Measurements from ENCODE around the gene KLB.

Gene KLB

GRCh38 chr4:39426728-39427127 lies 20.0 kb downstream of the KLB start:
- TF ChIP-seq CTCF (conservative IDR thresholded peaks at IDR 0.05; ENCODE audit: control insufficient read depth, insufficient read depth, low read depth, low read length): no peak
- no peak for DNase-seq (ENCODE audit: low read depth)
- H3K4me3 ChIP-seq (ENCODE audit: control insufficient read depth, low read depth, low read length): no peak overlapping the region

DNA sequence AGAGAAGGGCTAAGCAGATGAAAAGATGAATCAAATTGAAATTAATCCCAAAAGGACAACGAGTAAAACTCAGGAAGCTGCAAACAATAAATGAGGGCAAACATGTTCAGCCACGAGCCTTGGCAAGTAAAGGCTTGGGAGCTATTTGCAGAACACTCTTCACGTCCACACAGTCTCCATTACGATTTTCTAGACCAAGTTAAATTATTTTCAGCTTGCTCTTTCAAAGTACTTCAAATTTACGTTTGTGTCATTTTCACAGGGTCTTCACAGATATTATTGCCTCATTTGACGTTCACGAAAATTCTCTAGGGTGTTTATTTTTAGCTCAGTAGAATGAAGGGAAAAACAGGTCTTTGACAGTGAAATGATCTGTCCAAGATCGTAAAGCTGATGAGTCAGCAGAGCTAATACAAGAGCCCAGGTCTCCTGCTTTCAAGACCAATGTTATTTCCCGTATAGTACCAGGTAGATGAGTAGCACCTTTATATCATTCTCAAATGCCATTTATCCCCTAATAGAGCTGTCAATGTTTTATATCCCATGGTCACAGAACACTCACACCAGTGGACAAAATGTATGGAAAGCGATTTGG lies 20.9 kb downstream of the KLB start:
- H3K4me3 ChIP-seq (ENCODE audit: control insufficient read depth, low read depth, low read length): no peak overlapping the region
- no peak for TF ChIP-seq CTCF (conservative IDR thresholded peaks at IDR 0.05; ENCODE audit: control insufficient read depth, insufficient read depth, low read depth, low read length)
- DNase-seq (ENCODE audit: low read depth): no peak

DNA sequence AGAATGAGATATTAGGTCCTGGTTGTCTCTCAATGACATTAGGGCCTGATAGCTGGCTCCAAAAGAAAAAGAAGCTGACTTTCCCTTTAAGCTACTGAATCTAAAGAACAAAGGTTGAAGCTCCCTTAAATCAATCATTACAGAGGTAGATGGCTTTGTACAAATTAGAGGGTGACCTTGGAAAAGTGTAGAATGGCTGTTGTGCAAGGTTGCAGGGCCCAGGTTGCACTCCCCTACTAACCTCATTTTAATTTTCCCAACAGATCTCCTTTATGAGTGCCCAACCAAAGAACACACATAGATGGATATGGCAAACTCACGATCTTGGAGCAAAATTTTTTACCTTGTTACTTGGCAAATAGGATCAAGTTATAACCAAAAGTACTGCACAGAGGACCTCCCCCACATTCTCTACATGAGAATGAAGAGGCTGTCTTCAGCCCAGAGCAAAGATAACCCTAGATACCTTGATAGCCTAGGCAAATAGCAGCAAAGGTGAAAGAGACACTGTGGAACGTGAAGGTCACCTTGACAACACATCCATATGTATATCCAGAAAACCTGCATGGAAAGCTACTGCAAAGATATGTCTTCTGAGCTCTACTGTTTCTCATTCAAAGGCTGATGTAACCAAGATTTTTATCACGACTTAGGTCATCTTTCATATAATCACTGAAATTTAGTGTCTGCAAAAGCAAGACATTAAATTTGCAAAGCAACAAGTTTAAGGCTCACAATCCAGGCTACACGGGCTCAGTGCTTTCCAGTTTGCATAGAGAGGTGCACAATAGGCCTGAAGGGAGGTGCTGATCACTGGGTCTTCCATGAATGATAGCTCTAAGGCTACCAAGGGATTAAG lies 23.0 kb downstream of the KLB start:
- DNase-seq (ENCODE audit: low read depth): no peak
- TF ChIP-seq CTCF (conservative IDR thresholded peaks at IDR 0.05; ENCODE audit: control insufficient read depth, insufficient read depth, low read depth, low read length): no peak
- H3K4me3 ChIP-seq (ENCODE audit: control insufficient read depth, low read depth, low read length): no peak overlapping the region

DNA sequence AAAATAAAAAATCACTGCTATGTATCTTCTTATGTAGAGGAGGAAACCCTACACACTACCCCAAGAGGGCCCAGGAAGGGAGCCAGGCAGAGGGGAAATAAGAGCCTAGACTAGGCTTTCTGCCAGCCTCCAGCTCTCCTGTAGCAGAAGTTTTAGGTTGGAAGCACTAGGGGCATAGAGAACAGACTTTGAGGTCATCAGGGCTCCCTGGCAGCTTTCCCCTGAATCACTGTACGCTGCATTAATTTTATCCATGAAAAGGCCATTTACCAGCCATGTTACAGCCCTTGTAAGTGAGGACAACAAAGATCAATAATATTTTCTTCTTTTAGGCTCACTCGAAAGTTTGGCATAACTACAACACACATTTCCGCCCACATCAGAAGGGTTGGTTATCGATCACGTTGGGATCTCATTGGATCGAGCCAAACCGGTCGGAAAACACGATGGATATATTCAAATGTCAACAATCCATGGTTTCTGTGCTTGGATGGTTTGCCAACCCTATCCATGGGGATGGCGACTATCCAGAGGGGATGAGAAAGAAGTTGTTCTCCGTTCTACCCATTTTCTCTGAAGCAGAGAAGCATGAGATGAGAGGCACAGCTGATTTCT lies 27.3 kb downstream of the KLB start:
- no peak for DNase-seq (ENCODE audit: low read depth)
- no peak overlapping the region for H3K4me3 ChIP-seq (ENCODE audit: control insufficient read depth, low read depth, low read length)
- TF ChIP-seq CTCF (conservative IDR thresholded peaks at IDR 0.05; ENCODE audit: control insufficient read depth, insufficient read depth, low read depth, low read length): no peak

GRCh38 chr4:39435659-39436563 lies 29.2 kb downstream of the KLB start:
- no peak overlapping the region for H3K4me3 ChIP-seq (ENCODE audit: control insufficient read depth, low read depth, low read length)
- DNase-seq (ENCODE audit: low read depth): no peak
- TF ChIP-seq CTCF (conservative IDR thresholded peaks at IDR 0.05; ENCODE audit: control insufficient read depth, insufficient read depth, low read depth, low read length): peak; percentile 17

GRCh38 chr4:39441593-39441992 lies 34.9 kb downstream of the KLB start:
- no peak for TF ChIP-seq CTCF (conservative IDR thresholded peaks at IDR 0.05; ENCODE audit: control insufficient read depth, insufficient read depth, low read depth, low read length)
- no peak for DNase-seq (ENCODE audit: low read depth)
- no peak overlapping the region for H3K4me3 ChIP-seq (ENCODE audit: control insufficient read depth, low read depth, low read length)

Measured in fibroblast of mammary gland (primary cell).